Liver (tissue), 3 donors: ENCODE results near the gene GUCA1C.

Source experiments
- ATF3 ChIP-seq: IDR thresholded peaks from 2 replicates; pipeline ENCODE4 v1.6.1; 2016; ENCODE audit warnings: antibody characterized with exemption
- CTCF ChIP-seq: fragments of 150-350 bp; IDR thresholded peaks from 2 replicates; pipeline ENCODE4 v1.5.1; 2017; ENCODE audit warnings: improper control_type of control experiment, low read depth, low read length; ENCODE audit not compliant: missing input control
- EGR1 ChIP-seq, 2 donors: IDR thresholded peaks; 2 replicates each; pipeline ENCODE4 v1.6.1; 2016 to 2018; ENCODE audit warnings: antibody characterized with exemption in 2 of 2, low read depth in 2 of 2
- GABPA ChIP-seq, 2 donors: IDR thresholded peaks in 1 of 2; conservative IDR thresholded peaks in 1 of 2; 2 replicates each; pipeline ENCODE4 v1.6.1; 2016; ENCODE audit warnings: antibody characterized with exemption in 2 of 2, mild to moderate bottlenecking in 1 of 2, moderate library complexity in 1 of 2
- JUND ChIP-seq, 2 donors: IDR thresholded peaks; 2 replicates each; pipeline ENCODE4 v1.6.1; 2016; ENCODE audit warnings: antibody characterized with exemption in 2 of 2
- MAX ChIP-seq: IDR thresholded peaks from 2 replicates; pipeline ENCODE4 v1.6.1; 2016; ENCODE audit warnings: antibody characterized with exemption
- RAD21 ChIP-seq, 2 donors: IDR thresholded peaks; 2 replicates each; pipeline ENCODE4 v1.6.1; 2016; ENCODE audit warnings: antibody characterized with exemption in 2 of 2, mild to moderate bottlenecking in 2 of 2
- REST ChIP-seq: IDR thresholded peaks from 2 replicates; pipeline ENCODE4 v1.6.1; 2016; ENCODE audit warnings: antibody characterized with exemption, mild to moderate bottlenecking
- TAF1 ChIP-seq: conservative IDR thresholded peaks from 2 replicates; pipeline ENCODE4 v1.6.1; 2016; ENCODE audit warnings: antibody characterized with exemption, mild to moderate bottlenecking
- YY1 ChIP-seq: IDR thresholded peaks from 2 replicates; pipeline ENCODE4 v1.6.1; 2016; ENCODE audit warnings: antibody characterized with exemption, mild to moderate bottlenecking
- donor health status: healthy.
- donor health status: healthy.

GRCh38 chr3:108970561-108970960 is 16.9 kb upstream of the GUCA1C start:
- TF ChIP-seq MAX (no peak), CTCF (no peak), TAF1 (no peak), RAD21 (IDR thresholded peaks at IDR 0.05) (no peak), REST (no peak), JUND (IDR thresholded peaks at IDR 0.05) (no peak), ATF3 (no peak), YY1 (no peak), EGR1 (IDR thresholded peaks at IDR 0.05; ENCODE audit: low read depth in 2 of 2) (no peak), GABPA (IDR thresholded peaks at IDR 0.05 in 1 of 2, conservative IDR thresholded peaks at IDR 0.05 in 1 of 2) (no peak)
